ENCODE measurements around the gene FOXF1. TPM values are rescaled to one million over a fixed set of nuclear protein-coding genes. Genes with fewer than 3 reads are reported as not detected.

Gene FOXF1
- total and polyA plus RNA-seq, 2 donors (not counting 1 experiment from before 2014, with no cell fraction given), result 14.0 to 31.5 TPM

DNA sequence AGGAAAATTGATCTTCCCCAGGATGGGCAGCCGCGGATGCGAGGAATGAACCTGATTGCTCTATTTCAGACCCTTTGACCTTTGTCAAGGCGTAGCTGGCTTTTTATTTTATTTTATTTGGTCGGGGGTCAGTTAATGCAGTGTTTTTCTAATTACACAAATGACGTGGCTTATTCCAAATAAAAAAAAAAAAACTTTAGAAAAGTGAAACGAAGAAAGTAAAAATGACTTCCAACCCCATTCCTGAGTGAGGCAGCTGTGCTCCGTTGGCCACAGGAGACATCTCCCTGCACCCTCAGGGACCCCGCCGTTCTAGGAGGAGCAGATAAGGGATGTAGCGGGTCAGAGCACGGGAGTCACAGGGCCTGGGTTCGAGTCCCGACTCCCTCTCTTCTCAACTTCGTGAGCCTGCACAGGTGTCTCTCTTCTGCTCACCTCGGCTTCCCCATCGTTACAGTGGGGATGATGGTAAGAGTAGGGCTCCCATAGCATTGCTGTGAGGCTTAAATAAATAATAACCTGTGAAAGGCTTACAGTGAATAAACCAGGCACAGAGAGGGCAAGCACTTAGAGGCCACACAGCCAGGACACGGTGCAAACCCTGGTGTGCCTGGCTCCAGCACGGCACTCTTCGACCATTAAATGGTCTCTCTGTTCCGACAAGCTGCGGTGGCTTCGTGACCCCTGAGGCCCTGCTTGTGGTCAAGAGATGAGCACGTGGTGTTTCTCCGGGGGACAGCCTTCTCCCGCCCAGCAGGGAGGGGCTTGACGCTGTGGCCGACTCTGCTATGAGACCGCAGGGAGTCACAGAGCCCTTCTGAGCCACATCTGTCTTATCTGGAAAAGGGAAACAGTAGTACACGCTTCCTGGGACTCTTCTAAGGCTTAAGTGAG lies 10.2 kb downstream of the FOXF1 start:
- TF ChIP-seq EZH2 (IDR thresholded peaks at IDR 0.05; ENCODE audit: low read length, missing control alignments), result no peak
- peak overlapping the region; percentile 15 to 53 (median 40) for H3K4me3 ChIP-seq (replicated peaks in 1 of 4; ENCODE audit: control extremely low read depth in 1 of 4, insufficient read depth in 1 of 4, low read depth in 3 of 4, low read length in 4 of 4)

DNA sequence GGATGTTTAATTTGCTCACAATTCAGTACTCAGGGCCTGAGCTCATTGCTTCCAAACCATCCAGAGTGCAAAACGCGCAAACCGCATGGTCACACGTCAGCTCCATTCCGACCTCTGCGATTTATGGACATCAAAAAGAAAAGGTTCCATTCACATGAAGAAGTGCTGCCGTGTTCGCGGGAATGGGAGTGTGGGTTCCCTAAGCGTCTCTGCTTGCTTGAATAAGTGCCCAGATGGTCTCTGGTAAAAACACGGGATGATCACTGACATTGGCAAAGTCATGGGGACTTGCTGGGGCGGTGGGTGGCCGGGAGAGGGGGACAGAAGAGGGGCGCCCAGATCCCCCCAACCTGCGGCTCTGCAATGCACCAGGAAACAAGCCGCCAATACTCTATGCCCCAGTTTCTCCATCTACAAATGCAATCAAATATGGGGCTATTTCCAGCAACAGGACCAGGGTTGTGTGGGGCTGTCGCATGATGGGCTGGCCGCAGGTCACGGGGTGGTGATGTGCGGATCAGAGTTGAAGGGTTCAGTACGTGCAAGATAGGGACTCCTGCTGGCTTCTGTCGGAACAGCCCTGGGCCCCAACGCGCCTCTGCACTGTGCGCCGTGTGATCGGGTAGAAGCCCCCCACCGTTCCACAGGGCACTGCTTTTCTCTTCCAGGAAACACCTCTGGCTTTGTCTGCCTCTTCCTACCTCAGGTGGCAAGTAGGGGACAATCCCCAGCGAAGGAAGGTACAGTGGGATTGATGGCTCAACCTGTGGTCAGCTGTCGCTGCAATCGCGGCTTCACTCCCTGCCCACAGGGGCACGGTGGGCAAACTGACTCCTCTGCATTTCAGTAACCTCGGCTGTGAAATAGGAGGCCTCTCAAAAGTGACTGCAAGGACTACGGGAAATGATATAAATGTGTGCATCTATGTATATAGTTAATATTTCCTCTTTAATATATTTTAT lies 11.2 kb downstream of the FOXF1 start:
- peaks cover 24% of the 10 kb centered on the region for H3K79me2 ChIP-seq (ENCODE audit: control insufficient read depth, insufficient read depth, low read length)
- H3K36me3 ChIP-seq (ENCODE audit: control insufficient read depth, insufficient read depth, low read length), result peaks cover 11% of the 10 kb centered on the region
- no peak overlapping the region for H2AFZ ChIP-seq (ENCODE audit: low read length)
- peaks cover 23% of the 10 kb centered on the region for H3K4me1 ChIP-seq (ENCODE audit: control insufficient read depth, extremely low read depth, insufficient read depth, low read length)
- H3K27me3 ChIP-seq (ENCODE audit: control insufficient read depth, insufficient read depth, low read length), result no peaks in the 10 kb centered on the region
- no peak overlapping the region for H3K27ac ChIP-seq (ENCODE audit: insufficient read depth, low read length)
- no peaks in the 10 kb centered on the region for H3K9me3 ChIP-seq (ENCODE audit: control insufficient read depth, insufficient read depth, low read depth, low read length)
- H3K9ac ChIP-seq (ENCODE audit: insufficient read depth, low read length), result no peak overlapping the region
- TF ChIP-seq CTCF (conservative IDR thresholded peaks at IDR 0.05 in 1 of 2, IDR thresholded peaks at IDR 0.05 in 1 of 2; ENCODE audit: low read depth in 1 of 2, low read length in 2 of 2) (no peak), EZH2 (IDR thresholded peaks at IDR 0.05; ENCODE audit: low read length, missing control alignments) (no peak)
- H3K4me3 ChIP-seq (replicated peaks in 1 of 4; ENCODE audit: control extremely low read depth in 1 of 4, insufficient read depth in 1 of 4, low read depth in 3 of 4, low read length in 4 of 4), result no peak overlapping the region
- no peaks in the 10 kb centered on the region for H4K20me1 ChIP-seq (ENCODE audit: control insufficient read depth, extremely low read depth, insufficient read depth, low read length)
- H3K4me2 ChIP-seq (ENCODE audit: extremely low read depth, insufficient read depth, low read length), result no peak overlapping the region
- DNase-seq (ENCODE audit: low read depth in 2 of 2), result no peak

More for the DNA sequence above, 10.2 kb downstream of the FOXF1 start:
- Histone ChIP-seq H3K4me2 (ENCODE audit: extremely low read depth, insufficient read depth, low read length) (peak overlapping the region; percentile 54), H2AFZ (ENCODE audit: low read length) (no peak overlapping the region), H3K79me2 (ENCODE audit: control insufficient read depth, insufficient read depth, low read length) (peaks cover 33% of the 10 kb centered on the region), H4K20me1 (ENCODE audit: control insufficient read depth, extremely low read depth, insufficient read depth, low read length) (no peaks in the 10 kb centered on the region), H3K36me3 (ENCODE audit: control insufficient read depth, insufficient read depth, low read length) (peaks cover 18% of the 10 kb centered on the region), H3K9me3 (ENCODE audit: control insufficient read depth, insufficient read depth, low read depth, low read length) (no peaks in the 10 kb centered on the region), H3K4me1 (ENCODE audit: control insufficient read depth, extremely low read depth, insufficient read depth, low read length) (peaks cover 23% of the 10 kb centered on the region), H3K27me3 (ENCODE audit: control insufficient read depth, insufficient read depth, low read length) (no peaks in the 10 kb centered on the region), H3K9ac (ENCODE audit: insufficient read depth, low read length) (peak overlapping the region; percentile 4), H3K27ac (ENCODE audit: insufficient read depth, low read length) (peak overlapping the region; percentile 28)
- no peak for DNase-seq (ENCODE audit: low read depth in 2 of 2)

DNA sequence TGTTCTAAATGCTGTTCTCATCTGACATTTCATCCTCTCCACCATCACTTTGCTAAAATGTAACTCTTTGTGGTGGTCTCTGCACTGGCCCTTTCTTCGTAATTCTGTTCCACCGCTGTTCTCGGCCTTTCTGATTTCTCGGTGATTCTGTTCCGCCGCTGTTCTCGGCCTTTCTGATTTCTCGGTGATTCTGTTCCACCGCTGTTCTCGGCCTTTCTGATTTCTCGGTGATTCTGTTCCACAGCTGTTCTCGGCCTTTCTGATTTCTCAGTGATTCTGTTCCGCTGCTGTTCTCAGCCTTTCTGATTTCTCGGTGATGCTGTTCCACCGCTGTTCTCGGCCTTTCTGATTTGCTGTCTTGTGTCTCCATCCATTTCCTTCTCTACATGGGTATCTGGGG lies 12.3 kb downstream of the FOXF1 start:
- Histone ChIP-seq H3K4me3 (replicated peaks in 1 of 4; ENCODE audit: control extremely low read depth in 1 of 4, insufficient read depth in 1 of 4, low read depth in 3 of 4, low read length in 4 of 4) (no peak overlapping the region), H3K27ac (ENCODE audit: insufficient read depth, low read length) (no peak overlapping the region), H3K9me3 (ENCODE audit: control insufficient read depth, insufficient read depth, low read depth, low read length) (no peaks in the 10 kb centered on the region), H3K4me2 (ENCODE audit: extremely low read depth, insufficient read depth, low read length) (no peak overlapping the region), H2AFZ (ENCODE audit: low read length) (no peak overlapping the region), H3K36me3 (ENCODE audit: control insufficient read depth, insufficient read depth, low read length) (peaks cover 2% of the 10 kb centered on the region), H3K27me3 (ENCODE audit: control insufficient read depth, insufficient read depth, low read length) (no peaks in the 10 kb centered on the region), H3K9ac (ENCODE audit: insufficient read depth, low read length) (no peak overlapping the region), H3K4me1 (ENCODE audit: control insufficient read depth, extremely low read depth, insufficient read depth, low read length) (peaks cover 14% of the 10 kb centered on the region), H4K20me1 (ENCODE audit: control insufficient read depth, extremely low read depth, insufficient read depth, low read length) (no peaks in the 10 kb centered on the region), H3K79me2 (ENCODE audit: control insufficient read depth, insufficient read depth, low read length) (peaks cover 13% of the 10 kb centered on the region)
- no peak for DNase-seq (ENCODE audit: low read depth in 2 of 2)
- TF ChIP-seq CTCF (conservative IDR thresholded peaks at IDR 0.05 in 1 of 2, IDR thresholded peaks at IDR 0.05 in 1 of 2; ENCODE audit: low read depth in 1 of 2, low read length in 2 of 2) (no peak), EZH2 (IDR thresholded peaks at IDR 0.05; ENCODE audit: low read length, missing control alignments) (no peak)
